NCI-H524 treated with DMSO at 0.1 percent for 48 hours (cell line): Measurements from ENCODE around the gene IGFBP2.
"Not testable (repeated sequence)": the region's sequence is repeated elsewhere in the genome, so short reads cannot be mapped to it uniquely, and the experiment has no call there.

ENCODE experiments used
- DNase-seq: peaks from one replicate; lab custom pipeline; 2025; lab: John Stamatoyannopoulos, UW

Gene IGFBP2, protein sequence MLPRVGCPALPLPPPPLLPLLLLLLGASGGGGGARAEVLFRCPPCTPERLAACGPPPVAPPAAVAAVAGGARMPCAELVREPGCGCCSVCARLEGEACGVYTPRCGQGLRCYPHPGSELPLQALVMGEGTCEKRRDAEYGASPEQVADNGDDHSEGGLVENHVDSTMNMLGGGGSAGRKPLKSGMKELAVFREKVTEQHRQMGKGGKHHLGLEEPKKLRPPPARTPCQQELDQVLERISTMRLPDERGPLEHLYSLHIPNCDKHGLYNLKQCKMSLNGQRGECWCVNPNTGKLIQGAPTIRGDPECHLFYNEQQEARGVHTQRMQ

DNA sequence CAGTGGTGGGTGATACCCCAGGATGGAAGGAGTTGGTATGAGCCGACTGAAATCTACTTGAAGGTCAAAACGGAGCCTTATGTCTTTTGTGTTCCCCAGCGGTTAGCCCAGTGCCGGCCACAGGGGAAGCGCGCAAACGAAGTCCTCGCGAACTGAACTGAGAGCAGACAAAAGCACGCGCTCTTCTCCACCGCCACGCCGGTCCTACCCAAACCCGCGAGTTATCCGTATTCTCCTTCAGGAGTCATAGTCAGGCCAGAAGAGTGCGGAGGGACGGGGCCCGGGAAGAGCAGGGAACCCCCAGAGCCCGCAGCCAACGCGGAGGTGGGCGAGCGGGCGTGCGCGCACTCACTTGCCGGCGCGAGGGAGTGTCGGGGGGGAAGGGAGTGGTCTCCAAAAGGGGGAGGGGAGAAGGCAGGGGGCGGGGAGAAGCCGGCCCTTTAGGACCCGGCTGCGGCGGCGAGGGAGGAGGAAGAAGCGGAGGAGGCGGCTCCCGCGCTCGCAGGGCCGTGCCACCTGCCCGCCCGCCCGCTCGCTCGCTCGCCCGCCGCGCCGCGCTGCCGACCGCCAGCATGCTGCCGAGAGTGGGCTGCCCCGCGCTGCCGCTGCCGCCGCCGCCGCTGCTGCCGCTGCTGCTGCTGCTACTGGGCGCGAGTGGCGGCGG is at the start of gene IGFBP2:
Gene IGFBP2, plus strand, starts transcription at position 469 of the 664 bp plus-strand sequence. Its CDS starts 104 bp downstream, at position 573.
- no peak for DNase-seq

DNA sequence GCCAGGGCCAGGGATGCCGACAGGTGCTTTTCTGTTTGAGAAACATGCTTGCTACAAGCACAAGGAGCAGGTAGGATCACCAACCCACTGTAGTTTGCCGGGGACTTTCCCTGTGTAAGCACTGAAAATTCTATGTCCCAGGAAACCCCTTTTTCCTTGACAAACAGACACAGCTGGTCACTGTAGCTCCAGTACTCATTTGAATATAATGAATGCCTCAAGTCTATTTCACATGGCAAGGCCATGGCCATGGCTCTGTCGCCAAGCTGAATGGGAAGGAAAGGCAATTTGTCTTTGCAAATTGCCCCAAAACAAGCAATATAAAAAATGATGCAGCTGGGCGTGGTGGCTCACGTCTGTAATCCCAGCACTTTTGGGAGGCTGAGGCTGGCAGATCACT is 49.6 kb upstream of the IGFBP2 start:
- DNase-seq: no peak

DNA sequence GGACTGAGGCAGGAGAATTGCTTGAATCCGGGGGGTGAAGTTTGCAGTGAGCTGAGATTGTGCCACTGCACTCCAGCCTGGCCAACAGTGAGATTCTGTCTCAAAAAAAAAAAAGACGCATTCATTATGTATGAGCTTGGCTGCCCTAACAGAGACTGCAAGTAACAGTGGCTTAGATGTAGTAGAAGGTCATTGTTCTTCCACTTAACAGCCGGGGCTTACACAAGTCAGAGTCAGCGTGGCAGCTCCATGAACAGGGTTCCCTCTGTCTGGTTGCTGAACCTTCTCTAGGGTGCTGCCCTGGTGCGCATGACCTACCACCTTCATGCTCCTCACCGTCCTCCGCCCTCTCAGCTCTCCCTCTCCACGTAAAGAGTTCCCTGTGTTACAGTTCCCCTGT is 49.1 kb upstream of the IGFBP2 start:
- no peak for DNase-seq

DNA sequence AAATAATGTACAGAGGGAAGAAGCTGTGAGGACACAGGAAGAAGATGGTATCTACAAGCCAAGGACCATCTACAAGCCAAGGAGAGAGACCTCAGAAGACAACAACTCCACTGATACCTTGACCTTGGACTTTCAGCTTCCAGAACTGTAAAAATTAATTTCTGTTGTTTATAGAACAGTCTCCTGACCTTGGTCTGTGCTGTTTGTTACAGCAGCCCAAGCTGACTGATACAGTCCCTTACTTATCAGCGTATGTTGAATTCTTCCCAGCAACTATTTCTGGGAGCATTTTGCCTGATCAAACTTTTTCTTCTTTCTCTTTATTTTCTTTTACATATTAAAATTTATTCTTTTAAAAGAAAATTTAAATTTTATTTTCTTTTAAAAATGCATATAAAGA is 47.8 kb upstream of the IGFBP2 start:
- DNase-seq: no peak

DNA sequence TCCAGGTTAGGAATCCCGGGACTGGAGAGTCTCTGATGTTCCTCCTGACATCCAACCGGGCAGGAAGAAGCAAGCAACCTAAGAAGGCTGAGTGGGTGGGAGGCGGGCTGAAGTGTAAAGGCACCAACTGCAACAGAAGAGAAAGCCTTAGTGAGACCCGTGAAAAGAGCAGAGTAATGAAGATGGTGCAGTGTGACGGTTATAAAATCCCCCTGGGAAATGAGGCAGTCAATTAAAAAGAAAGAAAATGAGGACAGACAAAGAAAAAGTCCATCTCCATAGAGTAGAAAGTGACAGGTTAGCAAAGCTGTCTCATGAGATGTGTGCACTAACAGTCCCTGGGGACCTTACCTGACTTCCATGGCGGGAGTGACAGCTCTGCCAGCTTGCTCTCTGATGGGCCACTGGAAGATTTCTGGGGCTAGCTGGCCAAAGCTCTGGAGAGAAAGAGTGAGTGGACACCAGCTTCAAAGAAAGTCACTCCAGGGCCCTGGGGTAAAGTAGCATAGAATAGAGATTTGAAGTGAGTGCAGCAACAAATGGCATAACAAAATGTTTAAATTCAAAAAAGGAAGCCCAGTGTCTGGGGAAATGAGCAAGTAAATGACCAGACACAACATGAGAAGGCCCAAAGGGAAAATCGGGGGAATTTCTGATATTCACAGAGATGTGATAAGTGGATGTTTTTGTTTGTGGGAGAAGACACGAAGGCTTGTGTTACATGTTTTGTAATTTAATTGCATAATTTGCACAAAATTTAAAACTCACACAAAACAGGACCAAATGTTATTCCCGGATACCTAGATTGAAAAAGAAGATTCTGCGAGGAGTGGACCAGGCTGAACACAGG is 44.1 kb upstream of the IGFBP2 start:
- DNase-seq: no peak

DNA sequence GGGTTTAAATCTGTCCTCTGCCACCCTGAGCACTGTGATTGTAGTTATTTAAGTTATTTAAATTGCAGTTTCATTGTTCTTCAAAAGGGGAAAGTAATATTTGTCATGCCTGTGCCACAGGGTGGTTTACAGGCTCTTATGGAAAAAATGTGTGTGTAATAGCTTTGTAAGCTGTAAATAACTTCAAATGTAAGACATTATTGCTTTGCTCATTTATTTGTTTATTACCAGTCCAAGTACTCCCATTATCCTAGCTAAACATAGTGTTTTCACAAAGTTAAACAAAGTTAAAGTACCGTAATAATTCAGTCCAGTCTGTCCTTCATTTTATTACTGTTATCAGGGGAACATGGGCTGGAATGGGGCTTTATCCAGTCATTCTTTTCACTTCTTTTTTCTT is 43.4 kb upstream of the IGFBP2 start:
- no peak for DNase-seq

DNA sequence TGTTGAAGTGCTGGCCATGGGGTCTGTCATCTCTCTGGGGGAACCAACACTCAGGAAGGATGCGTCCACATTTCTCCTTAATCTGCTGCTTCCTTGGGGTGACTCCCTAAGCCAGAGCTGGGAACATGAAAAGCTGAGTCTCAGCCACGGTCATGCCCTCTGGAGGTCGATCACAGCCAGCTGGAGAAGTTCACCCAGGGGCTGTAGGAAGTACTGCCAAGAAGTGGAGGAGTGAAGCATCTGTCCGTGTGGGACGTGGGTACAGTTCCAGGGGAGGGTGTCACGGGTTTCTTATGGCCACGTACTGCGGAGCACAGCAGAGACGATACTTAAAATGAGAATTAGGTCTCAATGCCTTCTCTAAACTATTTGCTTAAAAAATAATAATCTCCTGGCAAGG is 42.4 kb upstream of the IGFBP2 start:
- no peak for DNase-seq

DNA sequence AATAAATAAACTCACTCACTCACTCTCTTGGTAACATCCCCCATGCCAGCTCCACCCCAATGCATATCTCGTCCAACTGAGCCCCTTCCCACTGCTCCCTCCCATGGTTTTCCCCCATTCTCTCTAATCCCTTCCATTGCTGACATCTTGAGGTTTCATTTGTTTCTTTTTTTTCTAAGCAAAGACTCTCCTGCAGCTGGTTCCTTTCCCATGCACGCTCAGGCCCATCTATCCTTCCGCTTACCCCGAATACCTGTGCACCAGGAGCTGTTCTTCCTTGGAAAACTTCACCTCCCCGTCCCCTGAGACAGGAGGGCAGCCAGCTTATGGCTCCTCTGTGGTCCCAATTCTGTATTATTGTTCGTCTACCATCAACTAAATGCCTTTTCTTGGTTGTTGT is 41.7 kb upstream of the IGFBP2 start:
- DNase-seq: no peak

DNA sequence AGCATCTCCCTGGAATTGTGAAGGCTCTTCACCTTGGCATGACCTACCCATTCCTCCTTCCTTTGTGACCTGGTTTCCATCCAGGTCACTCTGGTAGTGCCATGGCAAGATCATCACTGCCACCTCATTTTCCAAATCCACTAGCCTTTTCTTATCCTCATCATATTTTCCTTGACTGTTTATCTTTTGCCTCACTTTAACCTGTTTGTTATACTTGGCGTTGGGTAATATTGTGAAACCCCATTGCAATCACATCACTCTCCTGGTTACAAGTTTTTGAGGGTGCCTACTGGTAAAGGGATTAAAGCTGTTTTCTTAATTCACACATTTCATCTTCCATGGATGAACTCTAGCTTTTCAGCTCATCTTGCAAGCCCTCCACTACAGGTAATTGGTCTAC is 39.1 kb upstream of the IGFBP2 start:
- DNase-seq: no peak

DNA sequence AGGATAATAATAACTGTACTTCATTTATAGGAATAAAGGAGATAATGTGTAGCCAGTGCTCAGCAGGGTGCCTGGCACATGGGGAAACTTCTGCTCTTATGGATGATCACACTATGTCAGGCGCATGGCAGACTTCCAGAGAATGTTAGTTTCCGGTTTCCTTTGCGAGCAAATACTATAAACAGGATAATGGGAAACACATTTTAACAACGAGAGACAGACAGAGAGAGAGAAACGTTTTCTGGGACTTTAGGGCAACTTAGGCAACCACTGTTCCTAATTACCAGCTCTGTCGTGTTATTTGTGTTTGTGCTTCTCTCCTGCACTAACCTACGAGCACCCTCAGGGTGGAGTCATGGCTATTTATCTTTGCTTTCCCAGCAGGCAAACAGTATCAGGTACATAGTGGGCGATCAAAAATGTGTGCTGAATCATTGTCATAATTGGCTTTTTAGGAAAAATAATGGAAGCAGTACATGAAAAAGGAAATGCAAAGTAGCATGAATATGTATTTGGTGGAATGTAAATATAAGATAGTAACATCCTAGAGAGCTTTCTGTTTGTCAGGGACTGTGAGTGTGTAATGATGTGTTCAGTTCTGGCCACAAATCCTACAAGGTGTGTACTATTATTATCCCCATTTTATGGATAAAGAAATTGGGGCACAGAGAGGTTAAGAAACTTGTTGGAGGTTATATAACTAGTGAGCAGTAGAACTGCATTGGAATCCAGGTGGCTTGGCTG is 36.8 kb upstream of the IGFBP2 start:
- no peak for DNase-seq

DNA sequence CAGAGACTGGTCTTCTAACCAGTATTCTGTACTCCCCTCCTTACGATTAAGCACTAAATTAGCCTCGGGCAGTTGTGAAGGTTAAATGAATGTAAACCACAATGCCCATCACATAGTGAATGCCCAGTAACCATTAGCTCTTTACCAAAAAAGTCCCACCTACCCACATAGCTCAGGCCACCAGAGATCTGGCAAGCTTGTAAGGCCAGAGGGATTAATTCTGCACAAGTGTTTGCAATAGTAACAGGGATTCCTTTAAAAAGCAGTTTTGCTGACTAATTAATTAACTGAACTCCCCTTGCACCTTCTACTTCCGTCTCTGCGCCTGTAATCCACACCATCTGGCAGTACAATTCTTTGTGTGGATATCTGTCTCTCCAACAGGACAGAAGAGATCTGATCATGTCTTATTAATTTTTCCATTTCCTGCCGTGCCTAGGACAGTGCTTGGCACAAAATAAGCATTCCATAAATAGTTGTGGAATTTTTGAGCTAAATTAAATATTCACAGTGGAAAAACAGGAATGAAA is 36.2 kb upstream of the IGFBP2 start:
- DNase-seq: peak; percentile 93

DNA sequence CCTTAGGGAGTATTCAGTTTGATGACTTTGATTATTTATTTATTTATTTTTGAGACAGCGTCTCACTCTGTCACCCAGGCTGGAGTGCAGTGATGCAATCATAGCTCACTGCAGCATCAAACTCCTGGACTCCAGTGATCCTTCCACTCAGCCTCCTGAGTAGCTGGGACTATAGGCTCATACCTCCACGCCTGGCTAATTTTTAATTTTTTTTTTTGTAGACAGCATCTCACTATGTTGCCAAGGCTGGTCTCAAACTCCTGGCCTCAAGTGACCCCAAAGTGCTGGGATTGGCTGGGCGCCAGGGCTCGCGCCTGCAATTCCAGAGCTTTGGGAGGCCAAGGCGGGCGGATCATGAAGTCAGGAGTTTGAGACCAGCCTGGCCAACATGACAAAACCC is 35.4 kb upstream of the IGFBP2 start:
- DNase-seq: not testable (repeated sequence)

DNA sequence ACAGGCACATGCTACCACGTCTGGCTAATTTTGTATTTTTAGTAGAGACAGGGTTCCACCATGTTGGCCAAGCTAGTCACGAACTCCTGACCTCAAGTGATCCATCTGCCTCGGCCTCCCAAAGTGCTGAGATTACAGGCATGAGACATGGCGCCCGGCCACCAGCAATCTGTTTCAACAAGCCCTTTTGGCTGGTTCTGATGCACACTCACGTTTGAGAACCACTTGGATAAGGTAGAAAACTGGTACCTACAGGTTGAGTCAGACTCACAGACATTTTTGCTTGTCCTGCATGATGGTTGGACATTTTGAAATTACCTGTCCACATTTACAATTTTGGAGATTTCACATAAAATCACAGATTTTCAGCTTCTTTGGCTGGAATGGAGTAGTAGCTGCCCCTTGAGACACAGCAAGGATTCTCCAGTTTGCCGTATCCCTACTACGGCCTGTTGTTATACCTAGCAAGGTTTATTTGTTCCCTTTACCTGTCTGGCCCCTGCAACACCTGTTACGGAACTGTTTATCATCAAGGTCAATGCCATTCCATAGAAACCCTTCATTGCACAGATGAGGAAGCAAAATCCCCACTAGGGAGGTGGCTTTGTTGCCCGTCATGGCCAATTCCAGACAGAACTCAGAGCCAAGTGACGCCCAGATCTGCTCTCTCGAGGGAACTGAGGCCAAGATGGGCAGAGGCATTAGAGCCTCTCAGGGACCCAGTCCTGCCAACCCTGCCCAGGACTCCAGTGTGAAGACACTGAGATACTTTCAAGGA is 31.4 kb upstream of the IGFBP2 start:
- no peak for DNase-seq

DNA sequence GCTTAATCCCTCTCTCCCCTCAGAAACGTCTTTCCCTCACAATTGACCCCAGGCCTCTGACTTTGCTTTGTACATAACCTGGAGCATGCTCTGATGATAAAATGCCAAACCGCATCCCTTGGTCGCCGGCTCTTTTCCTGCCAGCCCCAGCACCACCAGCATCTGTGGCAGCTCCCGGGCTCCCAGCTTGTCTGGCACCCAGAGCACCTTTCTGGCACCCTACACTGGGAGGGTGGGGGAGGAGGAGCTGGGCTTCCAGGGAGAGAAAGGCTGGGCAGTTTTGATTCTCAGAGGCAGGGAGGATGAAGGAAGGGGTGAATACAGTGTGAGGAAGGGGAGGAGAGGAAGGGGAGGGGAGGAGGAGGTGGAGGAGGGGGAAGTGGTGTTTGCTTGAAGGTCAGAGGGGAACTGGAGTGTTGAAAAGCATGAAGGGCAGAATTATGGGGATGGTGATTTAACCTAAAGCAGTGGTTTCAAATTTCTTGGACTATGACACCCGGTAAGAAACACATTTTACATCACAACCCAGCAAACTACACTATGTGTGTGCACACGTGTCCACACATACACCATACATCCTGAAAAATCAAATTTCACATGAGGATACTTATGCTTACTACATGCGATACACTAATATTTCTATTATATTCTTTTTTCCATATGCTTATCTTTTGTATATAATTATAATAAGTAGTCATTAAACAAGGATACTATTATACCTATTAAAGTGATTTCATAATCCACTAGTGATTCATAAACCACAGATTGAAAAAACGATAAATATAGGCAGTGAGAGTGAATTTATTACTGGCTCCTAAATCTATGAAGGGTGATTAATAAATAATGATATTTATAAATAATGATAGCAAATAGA is 30.0 kb upstream of the IGFBP2 start:
- no peak for DNase-seq

DNA sequence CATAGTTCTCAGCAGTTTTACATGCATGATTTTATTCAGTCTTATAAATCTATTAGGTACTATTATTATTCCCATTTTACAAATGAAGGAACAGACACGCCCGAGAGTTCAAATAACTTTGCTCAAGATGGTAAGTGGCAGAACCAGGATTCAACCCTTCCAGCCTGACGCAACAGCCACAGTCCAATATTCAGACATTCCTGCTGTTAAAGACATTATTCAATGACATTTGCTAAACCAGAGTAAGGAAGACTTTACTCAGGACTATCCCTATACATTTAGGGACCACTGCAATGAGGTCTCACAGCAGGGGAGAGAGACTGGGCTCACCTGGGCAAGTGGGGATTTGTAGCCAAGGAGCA is 29.4 kb upstream of the IGFBP2 start:
- no peak for DNase-seq

DNA sequence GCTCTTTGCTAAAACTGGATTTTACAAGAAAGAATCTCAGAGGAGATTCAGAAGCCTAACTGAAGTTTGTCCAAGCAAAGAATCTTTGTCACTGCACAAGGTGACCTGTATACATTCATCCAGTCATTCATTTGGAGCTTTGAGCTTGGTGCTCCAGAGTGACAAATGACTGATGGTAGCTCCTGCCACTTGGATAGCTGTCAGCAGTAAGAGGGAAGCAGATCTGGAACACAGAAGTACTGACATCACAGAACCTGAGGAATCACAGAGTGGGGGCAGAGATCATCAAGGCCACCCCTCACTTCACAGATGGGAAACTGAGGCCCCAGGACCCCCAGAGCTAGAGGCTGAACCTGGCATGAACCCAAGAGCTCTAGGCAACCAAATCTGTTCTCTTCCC is 28.8 kb upstream of the IGFBP2 start:
- no peak for DNase-seq

DNA sequence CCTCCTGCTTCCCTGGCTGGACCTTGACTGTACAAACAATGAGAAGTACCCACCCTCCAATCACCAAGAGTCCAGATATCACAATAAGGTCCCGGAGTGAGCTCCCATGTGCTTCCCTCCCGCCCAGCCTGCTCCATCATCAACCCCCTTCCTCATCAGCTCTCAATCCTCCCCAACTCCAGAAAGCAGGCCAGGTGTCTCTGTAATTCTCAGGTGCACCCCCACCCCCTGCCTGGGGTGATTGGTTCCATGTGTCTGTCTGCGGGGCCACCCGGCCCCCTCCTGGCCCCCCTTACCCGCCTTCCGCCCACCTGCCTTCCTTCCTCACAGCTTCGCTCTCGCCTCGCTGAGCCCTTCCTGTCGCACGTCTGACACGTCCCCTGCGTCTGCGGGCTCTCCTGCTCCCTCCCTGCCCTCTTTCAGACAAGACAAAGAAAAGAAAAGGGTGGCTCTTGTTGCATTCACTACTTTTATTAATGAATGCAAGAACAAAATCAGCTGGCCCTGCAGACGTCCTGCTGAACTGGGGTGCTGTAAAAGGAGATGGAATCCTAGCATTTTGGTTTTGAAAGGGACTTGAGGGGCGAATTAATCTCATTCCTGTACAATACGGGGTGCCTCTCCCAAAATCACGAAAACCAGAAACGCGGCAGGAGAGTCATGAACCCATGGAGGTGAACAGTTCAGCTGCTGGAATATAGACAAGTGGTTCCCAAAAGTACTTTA is 26.5 kb upstream of the IGFBP2 start:
- DNase-seq: peak; percentile 44

DNA sequence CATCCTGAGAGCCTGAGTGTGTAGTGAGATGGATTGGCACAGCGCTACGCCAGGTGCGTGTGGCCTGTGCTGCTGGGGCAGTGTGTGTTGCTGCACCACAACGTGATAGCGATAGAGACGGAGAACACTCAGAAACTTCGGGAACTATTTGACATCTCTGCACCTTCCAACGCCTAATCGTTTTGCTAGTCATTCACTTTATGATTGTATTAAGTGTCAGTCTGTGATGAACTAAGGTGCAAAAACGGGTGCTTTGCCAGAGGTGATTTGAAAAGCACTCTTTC is 26.0 kb upstream of the IGFBP2 start:
- DNase-seq: no peak

DNA sequence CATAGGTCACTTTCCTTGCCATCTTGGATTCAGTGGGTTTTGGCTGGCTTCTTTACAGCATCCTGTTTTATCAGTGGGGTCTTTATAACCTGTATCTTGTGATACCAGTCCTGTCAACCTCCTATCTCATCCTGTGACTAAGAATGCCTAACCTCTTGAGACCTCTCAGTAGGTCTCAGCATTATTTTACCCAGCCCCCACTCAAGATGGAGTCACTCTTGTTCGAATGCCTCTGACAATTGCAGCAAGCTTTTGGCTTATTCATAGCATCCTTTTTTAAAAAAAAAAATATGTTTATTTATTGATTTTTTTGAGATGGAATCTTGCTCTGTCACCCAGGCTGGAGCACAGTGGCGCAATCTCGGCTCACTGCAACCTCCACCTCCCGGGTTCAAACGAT is 24.7 kb upstream of the IGFBP2 start:
- no peak for DNase-seq
